Body of pancreas (tissue), 4 donors: ENCODE measurements around the gene MAP3K2.

ENCODE experiments used
- CTCF ChIP-seq, 7 experiments: fragments of 450-650 bp in 4 of 7; fragments of 200-600 bp in 3 of 7; sonication (generic) in 3 of 7; IDR thresholded peaks; one replicate each; pipeline ENCODE4 v1.5.1; 2016 to 2019; ENCODE audit warnings: antibody characterized with exemption in 7 of 7
- POLR2A ChIP-seq, 3 donors: fragments of 450-650 bp; IDR thresholded peaks; one replicate each; pipeline ENCODE4 v1.6.1; 2016; ENCODE audit warnings: antibody characterized with exemption in 3 of 3, mild to moderate bottlenecking in 2 of 3

- TF ChIP-seq CTCF (IDR thresholded peaks at IDR 0.05) (no peak), POLR2A (IDR thresholded peaks at IDR 0.05) (no peak)
These were observed 25.4 kb upstream of the MAP3K2 start for GRCh38 chr2:127413200-127413599.
